HepG2 (cell line): ENCODE data around the gene GOT1. TPM values are rescaled to one million over a fixed set of nuclear protein-coding genes. Genes with fewer than 3 reads are reported as not detected.

ENCODE experiments used
- ATAC-seq: fragments of 200-7000 bp; cut with Tn5 transposase; 3 replicates; pipeline ENCODE4 v1.9.1; 2020; ENCODE audit warnings: mild to moderate bottlenecking, moderate library complexity
- BruUV-seq: library from RNA; stranded (reverse); fragments of 400-500 nt; replicated peaks from 2 replicates; lab custom pipeline; 2021; lab: Mats Ljungman, UMichigan
- CTCF ChIA-PET: fragments of 300-600 bp; formaldehyde crosslinking; extraction: SDS; loops from one replicate; lab custom pipeline; 2021; ENCODE audit warnings: low total read pairs, inconsistent platforms, low intra/inter-chr PET ratio; lab: Yijun Ruan, JAX
- POLR2A ChIA-PET: fragments of 350-600 bp; sonication (Branson Sonifier 250); formaldehyde crosslinking; loops from one replicate; lab custom pipeline; 2020; ENCODE audit warnings: antibody characterized with exemption, inconsistent platforms; lab: Yijun Ruan, JAX
- DNase-seq: peaks from one replicate; pipeline ENCODE4 v3.0.0-alpha.2; 2015; ENCODE audit warnings: low spot score
- FAIRE-seq: peaks from 3 replicates; lab custom pipeline; 2011; peaks lifted over from hg19 to GRCh38; lab: Jason Lieb, UNC
- H2AFZ ChIP-seq: one replicate; pipeline ENCODE4 v1.6.1; 2011; ENCODE audit warnings: low read length, inconsistent platforms
- H3K27ac ChIP-seq: fragments of 300-600 bp; 3 replicates; pipeline ENCODE4 v1.8.0; 2011; ENCODE audit warnings: mixed run types, mild to moderate bottlenecking, mixed read lengths, low read length, inconsistent platforms; ENCODE audit not compliant: insufficient read depth; ENCODE audit errors: extremely low read length
- H3K27me3 ChIP-seq, 2 experiments: fragments of 200-600 bp in 1 of 2; 2 replicates in 1 of 2; 3 replicates in 1 of 2; pipeline versions ENCODE4 v1.6.0 to v1.8.0; 2011; ENCODE audit warnings: low read length in 2 of 2, mild to moderate bottlenecking in 2 of 2, moderate library complexity in 2 of 2, inconsistent platforms in 1 of 2; ENCODE audit not compliant: insufficient read depth in 2 of 2, control insufficient read depth in 1 of 2
- H3K36me3 ChIP-seq, 2 experiments: fragments of 200-600 bp in 1 of 2; replicated peaks in 1 of 2; 2 replicates in 1 of 2; 3 replicates in 1 of 2; pipeline versions ENCODE4 v1.5.1 to v1.8.0; 2011; ENCODE audit warnings: low read length in 2 of 2, inconsistent platforms in 1 of 2; ENCODE audit not compliant: insufficient read depth in 2 of 2, control insufficient read depth in 1 of 2
- H3K4me1 ChIP-seq: 2 replicates; pipeline ENCODE4 v1.5.1; 2012; ENCODE audit warnings: low read length, inconsistent platforms; ENCODE audit not compliant: insufficient read depth
- H3K4me2 ChIP-seq: 2 replicates; pipeline ENCODE4 v1.6.0; 2011; ENCODE audit warnings: low read depth, low read length, inconsistent platforms
- H3K4me3 ChIP-seq, 3 experiments: fragments of 200-600 bp in 1 of 3; sonication (generic), shearing (Covaris generic) in 1 of 3; replicated peaks in 1 of 3; 2 replicates each; pipeline ENCODE4 v1.5.1; 2011 to 2016; ENCODE audit warnings: low read length in 3 of 3, inconsistent platforms in 2 of 3, low read depth in 2 of 3, mild to moderate bottlenecking in 2 of 3, control low read depth in 1 of 3, mixed read lengths in 1 of 3; ENCODE audit not compliant: insufficient read depth in 1 of 3
- H3K79me2 ChIP-seq: one replicate; pipeline ENCODE4 v1.6.1; 2011; ENCODE audit warnings: low read length, inconsistent platforms; ENCODE audit not compliant: insufficient read depth
- H3K9ac ChIP-seq: 2 replicates; pipeline ENCODE4 v1.6.0; 2011; ENCODE audit warnings: mild to moderate bottlenecking, low read depth, low read length, inconsistent platforms; ENCODE audit not compliant: insufficient read depth
- H3K9me3 ChIP-seq: 2 replicates; pipeline ENCODE4 v1.5.1; 2012; ENCODE audit warnings: mild to moderate bottlenecking, low read length
- H4K20me1 ChIP-seq: 2 replicates; pipeline ENCODE4 v1.6.0; 2011; ENCODE audit warnings: inconsistent platforms, mild to moderate bottlenecking, low read length, moderate library complexity; ENCODE audit not compliant: insufficient read depth
- ATF3 ChIP-seq: sonication (generic); formaldehyde crosslinking; IDR thresholded peaks from 2 replicates; pipeline ENCODE4 v1.4.0; 2020; ENCODE audit warnings: missing genetic modification reagents
- ATF4 ChIP-seq, 2 experiments: fragments of 450-650 bp in 1 of 2; sonication (generic) in 1 of 2; formaldehyde crosslinking; IDR thresholded peaks; 2 replicates each; pipeline versions ENCODE4 v1.5.0 to v1.8.0; 2020 to 2022; ENCODE audit warnings: mild to moderate bottlenecking in 1 of 2, missing genetic modification reagents in 1 of 2
- CEBPB ChIP-seq: IDR thresholded peaks from 2 replicates; pipeline ENCODE4 v1.6.1; 2011; ENCODE audit warnings: low read depth, low read length, improper control_type of control experiment, borderline replicate concordance
- CEBPG ChIP-seq: IDR thresholded peaks from 2 replicates; pipeline ENCODE4 v1.6.1; 2016
- CENPT ChIP-seq: sonication (generic); formaldehyde crosslinking; IDR thresholded peaks from 2 replicates; pipeline ENCODE4 v1.8.0; 2022; ENCODE audit warnings: low read depth, mild to moderate bottlenecking, moderate library complexity, missing genetic modification reagents
- DPF2 ChIP-seq: sonication (generic); formaldehyde crosslinking; IDR thresholded peaks from 2 replicates; pipeline ENCODE4 v1.4.0; 2020; ENCODE audit warnings: mild to moderate bottlenecking, low read depth, missing genetic modification reagents, borderline replicate concordance
- ELF4 ChIP-seq: sonication (generic); formaldehyde crosslinking; IDR thresholded peaks from 2 replicates; pipeline ENCODE4 v1.5.0; 2020; ENCODE audit warnings: missing genetic modification reagents, mild to moderate bottlenecking, moderate library complexity, borderline replicate concordance
- GATA4 ChIP-seq: sonication (generic); IDR thresholded peaks from 2 replicates; pipeline ENCODE4 v1.6.1; 2016; ENCODE audit warnings: antibody characterized with exemption, low read depth, borderline replicate concordance
- GPN1 ChIP-seq: sonication (generic); formaldehyde crosslinking; IDR thresholded peaks from 2 replicates; pipeline ENCODE4 v1.5.1; 2020; ENCODE audit warnings: missing genetic modification reagents, borderline replicate concordance
- KLF6 ChIP-seq: IDR thresholded peaks from 2 replicates; pipeline ENCODE4 v1.8.0; 2016; ENCODE audit warnings: missing biosample characterization, missing genetic modification reagents
- MTF1 ChIP-seq: sonication (generic); formaldehyde crosslinking; IDR thresholded peaks from 2 replicates; pipeline ENCODE4 v1.5.0; 2020; ENCODE audit warnings: missing genetic modification reagents
- ZNF207 ChIP-seq: fragments of 450-650 bp; IDR thresholded peaks from 2 replicates; pipeline ENCODE4 v1.6.1; 2016; ENCODE audit warnings: antibody characterized with exemption, borderline replicate concordance
- WGBS: methylation state at CpG from one replicate; pipeline ENCODE4 v1.1.6; 2017; ENCODE audit warnings: low lambda C conversion rate; 5-methylcytosine and 5-hydroxymethylcytosine counted together
- in situ Hi-C: cut with HindIII; loops from 2 replicates; pipeline ENCODE4 v1.10.0; 2017; ENCODE audit warnings: low pct_unique_long_range_greater_than_20kb; ENCODE audit not compliant: extremely low pct_ligation_motif_present
- intact Hi-C: fragments of 100-400 bp; cut with micrococcal nuclease; formaldehyde crosslinking; loops from one replicate; pipeline ENCODE4 v1.10.0; 2022; ENCODE audit not compliant: unreplicated experiment
- polyA plus RNA-seq, 8 experiments: library from polyadenylated mRNA; depleted of rRNA in 3 of 8; stranded (reverse) in 7 of 8; unstranded in 1 of 8; fragments of >200 nt; fragmentation: Illumina TruSeq in 4 of 8; extraction: Trizol in 4 of 8; gene quantifications; 2 replicates each; pipeline versions ENCODE4 v1.2.1 to v1.2.3, GENCODE V29; 2011 to 2016; ENCODE audit warnings: low read depth in 4 of 8, missing spikeins in 1 of 8, mixed read lengths in 1 of 8; ENCODE audit not compliant: insufficient read depth in 1 of 8
- total RNA-seq, 5 experiments: library from RNA; depleted of rRNA; stranded (reverse); fragments of >200 nt; fragmentation: Illumina TruSeq; extraction: Trizol; gene quantifications; 2 replicates each; pipeline ENCODE4 v1.2.3, GENCODE V29; 2016; ENCODE audit warnings: low read depth in 1 of 5

GOT1 gene
- total and polyA plus RNA-seq, 2 of the 13 experiments (the other 11 are each of a cell fraction or from before 2014, with no cell fraction given), result 81.2 to 102 TPM

GRCh38 chr10:99443500-99443899, 13.1 kb upstream of the GOT1 start:
- TF ChIP-seq ZNF207 (no peak), ATF4 (CRISPR knock-in tag; IDR thresholded peaks at IDR 0.05) (peak in 1 of 2 experiments; percentile 49; a peak in 1 of 4 replicates), CEBPG (CRISPR knock-in tag) (0 out of 2 replicates have a peak, but pooled peaks have one; percentile 23), CEBPB (peak; percentile 57; the same call in 1 of the 2 replicates)
- Histone ChIP-seq H3K4me2 (no peak overlapping the region), H3K9ac (no peak overlapping the region), H3K27me3 (peaks cover 1 to 13% of the 10 kb centered on the region in 2 experiments; a peak in 2 of 5 replicates), H3K27ac (no peak overlapping the region), H3K9me3 (no peaks in the 10 kb centered on the region), H3K4me3 (no peak overlapping the region), H3K4me1 (peaks cover 5% of the 10 kb centered on the region; the same call in 1 of the 2 replicates), H2AFZ (peak overlapping the region; percentile 40), H3K36me3 (no peaks in the 10 kb centered on the region), H4K20me1 (no peaks in the 10 kb centered on the region), H3K79me2 (no peaks in the 10 kb centered on the region)
- in situ Hi-C loops (no loop called here), intact Hi-C loops (no loop called here)
- BruUV-seq, result no TSS peak
- ATAC-seq, result no peak
- ChIA-PET POLR2A (no interaction called here), CTCF (no interaction called here)
- FAIRE-seq, result no peak
- WGBS, result 64% methylated on average over 3 of the region's 3 CpGs
- no peak for DNase-seq

GRCh38 chr10:99442394-99442793, 12.0 kb upstream of the GOT1 start:
- no peak overlapping the region for H3K27ac ChIP-seq
- in situ Hi-C loops, result no loop called here
- H3K9me3 ChIP-seq, result no peaks in the 10 kb centered on the region
- no peak overlapping the region for H3K9ac ChIP-seq
- DNase-seq, result no peak
- ChIA-PET CTCF (no interaction called here), POLR2A (interaction anchor here (1.3 kb wide), 1 partner anchor 12 kb away, joined by 6 read pairs; the partner anchor contains the start of gene GOT1)
- H3K36me3 ChIP-seq, result no peaks in the 10 kb centered on the region
- TF ChIP-seq GPN1 (no peak), DPF2 (no peak), CENPT (CRISPR knock-in tag) (no peak), ATF3 (CRISPR knock-in tag) (no peak), MTF1 (no peak), ELF4 (CRISPR knock-in tag) (no peak), KLF6 (CRISPR knock-in tag) (no peak), GATA4 (no peak), CEBPG (CRISPR knock-in tag) (no peak)
- H3K27me3 ChIP-seq, result peaks cover 1 to 10% of the 10 kb centered on the region in 2 experiments; a peak in 2 of 5 replicates
- intact Hi-C loops, result no loop called here
- no TSS peak for BruUV-seq
- no peak overlapping the region for H3K4me3 ChIP-seq
- WGBS, result 36% methylated on average over 5 of the region's 5 CpGs
- FAIRE-seq, result no peak
- H2AFZ ChIP-seq, result no peak overlapping the region
- no peaks in the 10 kb centered on the region for H4K20me1 ChIP-seq
- peaks cover 5% of the 10 kb centered on the region; the same call in 1 of the 2 replicates for H3K4me1 ChIP-seq
- no peak for ATAC-seq
- no peak overlapping the region for H3K4me2 ChIP-seq
- no peaks in the 10 kb centered on the region for H3K79me2 ChIP-seq
